GM18511 (cell line): ENCODE measurements around the gene CNGA3.

Source experiments
- ATAC-seq: cut with Tn5 transposase; IDR thresholded peaks from one replicate; pipeline ENCODE4 v1.9.1; 2021; ENCODE audit warnings: mild to moderate bottlenecking, moderate library complexity; ENCODE audit not compliant: unreplicated experiment

Gene CNGA3

GRCh38 chr2:98376301-98376910, 30.1 kb downstream of the CNGA3 start:
- no peak for ATAC-seq

GRCh38 chr2:98376996-98377395, 30.7 kb downstream of the CNGA3 start:
- ATAC-seq = no peak

- ATAC-seq = no peak
Observed at GRCh38 chr2:98377544-98377943, 31.3 kb downstream of the CNGA3 start.

- ATAC-seq = no peak
Observed at GRCh38 chr2:98378196-98378595, 31.9 kb downstream of the CNGA3 start.

GRCh38 chr2:98378901-98379300, 32.6 kb downstream of the CNGA3 start:
- no peak for ATAC-seq

- ATAC-seq = no peak
Observed at GRCh38 chr2:98379311-98380202, 33.3 kb downstream of the CNGA3 start.

- ATAC-seq = no peak
Observed at GRCh38 chr2:98380203-98380535, 33.9 kb downstream of the CNGA3 start.

GRCh38 chr2:98381494-98381893, 35.2 kb downstream of the CNGA3 start:
- ATAC-seq = no peak

GRCh38 chr2:98382086-98382485, 35.8 kb downstream of the CNGA3 start:
- ATAC-seq = no peak

- ATAC-seq = no peak
Observed at GRCh38 chr2:98382739-98383138, 36.5 kb downstream of the CNGA3 start.

GRCh38 chr2:98383166-98383565, 36.9 kb downstream of the CNGA3 start:
- no peak for ATAC-seq

GRCh38 chr2:98385050-98385699, 38.9 kb downstream of the CNGA3 start:
- ATAC-seq = no peak

- no peak for ATAC-seq
Observed at GRCh38 chr2:98387478-98387877, 41.2 kb downstream of the CNGA3 start.

- ATAC-seq = no peak
Observed at GRCh38 chr2:98388081-98388480, 41.8 kb downstream of the CNGA3 start.

GRCh38 chr2:98388601-98389250, 42.5 kb downstream of the CNGA3 start:
- ATAC-seq = no peak

GRCh38 chr2:98389251-98389605, 43.0 kb downstream of the CNGA3 start:
- ATAC-seq = no peak

- no peak for ATAC-seq
Observed at GRCh38 chr2:98390571-98391476, 44.6 kb downstream of the CNGA3 start.

- ATAC-seq = no peak
Observed at GRCh38 chr2:98391581-98392270, 45.5 kb downstream of the CNGA3 start.

GRCh38 chr2:98393354-98393753, 47.1 kb downstream of the CNGA3 start:
- ATAC-seq = no peak

- no peak for ATAC-seq
Observed at GRCh38 chr2:98394595-98395153, 48.4 kb downstream of the CNGA3 start.
